HEK293 (cell line): ENCODE results near the gene CCSER2.

ENCODE experiments used
- ZNF600 ChIP-seq: fragments of 450-650 bp; formaldehyde crosslinking; IDR thresholded peaks from 2 replicates; pipeline ENCODE4 v1.5.1; 2016; ENCODE audit warnings: missing biosample characterization, missing genetic modification characterization
- TF ChIP-seq, protein P1 (sequence below): fragments of 450-650 bp; formaldehyde crosslinking; IDR thresholded peaks from 2 replicates; pipeline ENCODE4 v1.5.1; 2016; ENCODE audit warnings: missing biosample characterization, missing genetic modification characterization, low read depth
- TF ChIP-seq, protein P2 (sequence below): fragments of 450-650 bp; formaldehyde crosslinking; IDR thresholded peaks from 2 replicates; pipeline ENCODE4 v1.5.1; 2016; ENCODE audit warnings: missing biosample characterization, missing genetic modification characterization

DNA sequence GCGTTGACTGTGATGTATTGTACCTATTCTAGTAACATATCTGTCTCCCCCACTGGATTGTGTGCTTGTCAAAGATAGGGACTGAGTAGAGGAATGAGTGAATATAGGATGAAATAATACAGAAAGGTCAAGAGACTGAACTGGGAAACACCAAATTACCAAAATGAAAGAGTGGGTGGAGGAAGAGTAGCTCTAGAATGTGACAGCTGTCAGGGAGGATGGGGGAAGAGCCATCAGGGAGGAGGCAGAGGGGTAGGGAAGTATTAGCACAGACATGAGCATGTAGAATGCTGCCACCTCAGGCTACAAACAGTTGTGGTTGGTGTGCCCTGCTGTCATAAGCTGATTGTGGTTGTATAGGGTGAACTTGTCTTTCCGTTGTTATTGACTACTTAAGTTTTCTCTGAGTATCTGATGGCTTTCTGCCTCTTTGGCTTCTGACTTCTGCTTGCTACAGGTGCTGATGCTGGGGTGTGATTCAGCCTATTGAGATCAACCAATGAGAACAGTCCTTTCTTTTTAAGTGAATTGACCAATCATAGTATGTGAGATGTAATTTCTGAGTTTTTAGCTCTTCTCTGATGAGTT, 5.6 kb downstream of the CCSER2 start:
- TF ChIP-seq, protein P1, sequence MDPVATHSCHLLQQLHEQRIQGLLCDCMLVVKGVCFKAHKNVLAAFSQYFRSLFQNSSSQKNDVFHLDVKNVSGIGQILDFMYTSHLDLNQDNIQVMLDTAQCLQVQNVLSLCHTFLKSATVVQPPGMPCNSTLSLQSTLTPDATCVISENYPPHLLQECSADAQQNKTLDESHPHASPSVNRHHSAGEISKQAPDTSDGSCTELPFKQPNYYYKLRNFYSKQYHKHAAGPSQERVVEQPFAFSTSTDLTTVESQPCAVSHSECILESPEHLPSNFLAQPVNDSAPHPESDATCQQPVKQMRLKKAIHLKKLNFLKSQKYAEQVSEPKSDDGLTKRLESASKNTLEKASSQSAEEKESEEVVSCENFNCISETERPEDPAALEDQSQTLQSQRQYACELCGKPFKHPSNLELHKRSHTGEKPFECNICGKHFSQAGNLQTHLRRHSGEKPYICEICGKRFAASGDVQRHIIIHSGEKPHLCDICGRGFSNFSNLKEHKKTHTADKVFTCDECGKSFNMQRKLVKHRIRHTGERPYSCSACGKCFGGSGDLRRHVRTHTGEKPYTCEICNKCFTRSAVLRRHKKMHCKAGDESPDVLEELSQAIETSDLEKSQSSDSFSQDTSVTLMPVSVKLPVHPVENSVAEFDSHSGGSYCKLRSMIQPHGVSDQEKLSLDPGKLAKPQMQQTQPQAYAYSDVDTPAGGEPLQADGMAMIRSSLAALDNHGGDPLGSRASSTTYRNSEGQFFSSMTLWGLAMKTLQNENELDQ, result no peak
- no peak for TF ChIP-seq ZNF600 (tag by site-specific recombination)
- TF ChIP-seq, protein P2, sequence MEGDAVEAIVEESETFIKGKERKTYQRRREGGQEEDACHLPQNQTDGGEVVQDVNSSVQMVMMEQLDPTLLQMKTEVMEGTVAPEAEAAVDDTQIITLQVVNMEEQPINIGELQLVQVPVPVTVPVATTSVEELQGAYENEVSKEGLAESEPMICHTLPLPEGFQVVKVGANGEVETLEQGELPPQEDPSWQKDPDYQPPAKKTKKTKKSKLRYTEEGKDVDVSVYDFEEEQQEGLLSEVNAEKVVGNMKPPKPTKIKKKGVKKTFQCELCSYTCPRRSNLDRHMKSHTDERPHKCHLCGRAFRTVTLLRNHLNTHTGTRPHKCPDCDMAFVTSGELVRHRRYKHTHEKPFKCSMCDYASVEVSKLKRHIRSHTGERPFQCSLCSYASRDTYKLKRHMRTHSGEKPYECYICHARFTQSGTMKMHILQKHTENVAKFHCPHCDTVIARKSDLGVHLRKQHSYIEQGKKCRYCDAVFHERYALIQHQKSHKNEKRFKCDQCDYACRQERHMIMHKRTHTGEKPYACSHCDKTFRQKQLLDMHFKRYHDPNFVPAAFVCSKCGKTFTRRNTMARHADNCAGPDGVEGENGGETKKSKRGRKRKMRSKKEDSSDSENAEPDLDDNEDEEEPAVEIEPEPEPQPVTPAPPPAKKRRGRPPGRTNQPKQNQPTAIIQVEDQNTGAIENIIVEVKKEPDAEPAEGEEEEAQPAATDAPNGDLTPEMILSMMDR (tag by site-specific recombination), result no peak
